ENCODE measurements around the gene CPNE2.

Gene CPNE2

DNA sequence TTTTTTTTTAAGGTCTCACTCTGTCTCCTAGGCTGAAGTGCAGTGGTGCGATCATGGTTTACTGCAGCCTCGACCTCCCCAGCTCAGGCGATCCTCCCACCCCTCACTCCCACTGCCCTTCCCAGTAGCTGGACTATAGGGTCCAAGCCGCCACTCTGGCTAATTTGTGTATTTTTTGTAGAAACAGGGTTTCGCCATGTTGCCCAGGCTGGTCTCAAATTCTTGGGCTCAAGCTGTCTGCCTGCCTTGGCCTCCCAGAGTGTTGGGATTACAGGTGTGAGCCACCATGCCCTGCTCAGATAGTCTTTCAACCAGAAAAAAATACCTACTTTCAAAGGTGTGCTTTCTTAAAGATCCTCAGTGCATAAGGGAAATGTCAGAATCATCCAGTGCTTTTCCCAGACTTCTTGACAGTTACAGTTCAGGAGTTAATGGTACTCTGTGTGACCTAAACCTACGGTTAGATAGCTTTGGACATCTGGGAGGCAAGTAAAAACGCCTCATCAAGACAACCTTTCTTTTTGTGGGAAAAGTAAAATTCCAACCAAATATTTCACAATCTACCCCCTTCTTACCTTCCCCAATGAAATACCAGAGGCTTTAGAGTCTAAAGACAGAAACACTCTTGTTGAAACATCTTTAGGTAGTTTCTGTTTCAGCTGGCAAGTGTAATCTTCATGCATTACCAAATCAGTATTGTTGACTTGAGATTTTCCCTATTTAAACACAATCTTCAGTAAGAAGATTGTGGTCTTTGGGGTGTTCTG, 100.5 kb downstream of the CPNE2 start:
- in situ Hi-C loops (cut with MboI; ENCODE audit: low pct_unique_long_range_greater_than_20kb, low sequenced_read_pairs, unreplicated experiment) = no loop called here
- DNase-seq (ENCODE audit: low spot score) = peak; percentile 44
- TF ChIP-seq, protein P1, sequence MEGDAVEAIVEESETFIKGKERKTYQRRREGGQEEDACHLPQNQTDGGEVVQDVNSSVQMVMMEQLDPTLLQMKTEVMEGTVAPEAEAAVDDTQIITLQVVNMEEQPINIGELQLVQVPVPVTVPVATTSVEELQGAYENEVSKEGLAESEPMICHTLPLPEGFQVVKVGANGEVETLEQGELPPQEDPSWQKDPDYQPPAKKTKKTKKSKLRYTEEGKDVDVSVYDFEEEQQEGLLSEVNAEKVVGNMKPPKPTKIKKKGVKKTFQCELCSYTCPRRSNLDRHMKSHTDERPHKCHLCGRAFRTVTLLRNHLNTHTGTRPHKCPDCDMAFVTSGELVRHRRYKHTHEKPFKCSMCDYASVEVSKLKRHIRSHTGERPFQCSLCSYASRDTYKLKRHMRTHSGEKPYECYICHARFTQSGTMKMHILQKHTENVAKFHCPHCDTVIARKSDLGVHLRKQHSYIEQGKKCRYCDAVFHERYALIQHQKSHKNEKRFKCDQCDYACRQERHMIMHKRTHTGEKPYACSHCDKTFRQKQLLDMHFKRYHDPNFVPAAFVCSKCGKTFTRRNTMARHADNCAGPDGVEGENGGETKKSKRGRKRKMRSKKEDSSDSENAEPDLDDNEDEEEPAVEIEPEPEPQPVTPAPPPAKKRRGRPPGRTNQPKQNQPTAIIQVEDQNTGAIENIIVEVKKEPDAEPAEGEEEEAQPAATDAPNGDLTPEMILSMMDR (IDR thresholded peaks at IDR 0.05; ENCODE audit: extremely low read depth, insufficient read depth, missing control alignments) = no peak

DNA sequence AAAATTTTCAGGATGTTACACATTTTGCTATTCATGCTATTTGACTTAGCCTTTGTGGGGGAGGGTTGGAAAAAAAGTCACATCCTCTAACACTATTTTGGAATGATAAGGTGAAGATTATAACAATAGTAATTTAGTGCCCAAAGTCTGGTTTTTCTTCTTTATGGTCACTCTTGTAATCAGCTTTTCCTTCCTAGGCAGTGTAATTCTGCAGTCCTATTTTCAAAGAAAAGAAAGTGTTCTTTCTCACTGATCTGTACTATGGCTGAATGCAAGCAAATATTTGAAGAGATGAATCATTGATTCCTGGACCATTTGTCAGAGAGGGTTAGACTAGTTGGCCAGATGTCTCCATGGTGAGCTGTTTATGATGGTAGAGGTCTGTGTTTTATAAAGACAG, 102.1 kb downstream of the CPNE2 start:
- TF ChIP-seq, protein P1 (IDR thresholded peaks at IDR 0.05; ENCODE audit: extremely low read depth, insufficient read depth, missing control alignments) = no peak
- no peak for DNase-seq (ENCODE audit: low spot score)
- in situ Hi-C loops (cut with MboI; ENCODE audit: low pct_unique_long_range_greater_than_20kb, low sequenced_read_pairs, unreplicated experiment) = no loop called here

DNA sequence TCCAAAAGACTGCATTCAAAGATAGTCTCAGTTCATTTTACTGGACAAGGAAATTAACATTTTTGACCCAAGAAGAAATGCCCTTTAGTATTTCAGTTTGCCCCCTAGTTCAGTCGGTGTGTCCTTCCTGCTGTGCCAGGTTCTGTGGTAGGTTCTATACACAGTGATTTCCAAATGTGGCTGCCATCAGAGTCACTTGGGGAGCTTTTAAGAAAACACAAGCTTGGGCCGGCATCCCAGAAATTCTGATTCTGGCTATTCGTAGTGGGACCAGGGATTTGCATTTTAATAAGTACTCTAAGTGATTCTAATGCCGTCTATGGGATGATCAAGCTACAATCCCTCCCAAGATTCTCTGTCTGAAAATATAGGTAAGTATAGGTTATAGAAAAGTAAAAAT, 103.9 kb downstream of the CPNE2 start:
- TF ChIP-seq, protein P1 (IDR thresholded peaks at IDR 0.05; ENCODE audit: extremely low read depth, insufficient read depth, missing control alignments) = no peak
- in situ Hi-C loops (cut with MboI; ENCODE audit: low pct_unique_long_range_greater_than_20kb, low sequenced_read_pairs, unreplicated experiment) = no loop called here
- no peak for DNase-seq (ENCODE audit: low spot score)

GRCh38 chr16:57196753-57197152, 104.4 kb downstream of the CPNE2 start:
- DNase-seq (ENCODE audit: low spot score) = no peak
- TF ChIP-seq, protein P1 (IDR thresholded peaks at IDR 0.05; ENCODE audit: extremely low read depth, insufficient read depth, missing control alignments) = no peak
- in situ Hi-C loops (cut with MboI; ENCODE audit: low pct_unique_long_range_greater_than_20kb, low sequenced_read_pairs, unreplicated experiment) = no loop called here
